CD8-positive, alpha-beta memory T cell (primary cell): ENCODE results near the gene ZNF784. TPM values are rescaled to one million over a fixed set of nuclear protein-coding genes. Genes with fewer than 3 reads are reported as not detected.

Source experiments
- CTCF ChIA-PET: fragments of 350-600 bp; sonication (Branson Sonifier 250); formaldehyde crosslinking; loops from one replicate; lab custom pipeline; 2021; ENCODE audit warnings: antibody characterized with exemption; lab: Charles Lee
- POLR2A ChIA-PET: fragments of 350-600 bp; sonication (Branson Sonifier 250); formaldehyde crosslinking; loops from one replicate; lab custom pipeline; 2021; ENCODE audit warnings: antibody characterized with exemption; lab: Charles Lee
- DNase-seq, 5 donors: peaks; one replicate each; pipeline versions ENCODE4 v3.0.0 to v3.0.0-alpha.2; 2020 to 2022; ENCODE audit warnings: mixed read lengths in 1 of 5
- H3K27ac ChIP-seq: one replicate; pipeline ENCODE4 v1.7.0; 2013; ENCODE audit warnings: low read depth, mild to moderate bottlenecking, low read length, moderate library complexity
- H3K27me3 ChIP-seq: 2 replicates; pipeline ENCODE4 v1.7.0; 2013; ENCODE audit warnings: low read length, mild to moderate bottlenecking; ENCODE audit not compliant: insufficient read depth, poor library complexity, severe bottlenecking
- H3K36me3 ChIP-seq: 2 replicates; pipeline ENCODE4 v1.7.0; 2013; ENCODE audit warnings: mild to moderate bottlenecking, low read length, moderate library complexity; ENCODE audit not compliant: insufficient read depth
- H3K4me1 ChIP-seq: 2 replicates; pipeline ENCODE4 v1.7.0; 2013; ENCODE audit warnings: mild to moderate bottlenecking, low read length, moderate library complexity; ENCODE audit not compliant: insufficient read depth
- H3K4me3 ChIP-seq: 2 replicates; pipeline ENCODE4 v1.7.0; 2013; ENCODE audit warnings: mild to moderate bottlenecking, low read length
- H3K9me3 ChIP-seq: 2 replicates; pipeline ENCODE4 v1.7.0; 2013; ENCODE audit warnings: mild to moderate bottlenecking, low read length
- H3K27ac Mint-ChIP-seq, 8 donors: one replicate each; pipeline ENCODE4 v1.8.0; 2020 to 2021; ENCODE audit warnings: mixed read lengths in 8 of 8, mild to moderate bottlenecking in 6 of 8, inconsistent platforms in 3 of 8, moderate library complexity in 3 of 8
- H3K27me3 Mint-ChIP-seq, 2 donors: one replicate each; pipeline ENCODE4 v1.8.0; 2020 to 2021; ENCODE audit warnings: mixed read lengths in 2 of 2, mild to moderate bottlenecking in 1 of 2, moderate library complexity in 1 of 2
- H3K36me3 Mint-ChIP-seq, 3 donors: one replicate each; pipeline ENCODE4 v1.8.0; 2020 to 2021; ENCODE audit warnings: mixed read lengths in 3 of 3, inconsistent platforms in 1 of 3, mild to moderate bottlenecking in 1 of 3
- H3K4me1 Mint-ChIP-seq, 3 donors: one replicate each; pipeline ENCODE4 v1.8.0; 2020 to 2021; ENCODE audit warnings: mixed read lengths in 3 of 3, inconsistent platforms in 1 of 3, mild to moderate bottlenecking in 1 of 3
- H3K4me3 Mint-ChIP-seq, 7 donors: one replicate each; pipeline ENCODE4 v1.8.0; 2020 to 2021; ENCODE audit warnings: mixed read lengths in 7 of 7, mild to moderate bottlenecking in 6 of 7, moderate library complexity in 4 of 7, inconsistent platforms in 2 of 7
- H3K9me3 Mint-ChIP-seq, 5 donors: one replicate each; pipeline ENCODE4 v1.8.0; 2020 to 2022; ENCODE audit warnings: mixed read lengths in 5 of 5, mild to moderate bottlenecking in 3 of 5, moderate library complexity in 2 of 5, inconsistent platforms in 1 of 5
- polyA plus RNA-seq: library from polyadenylated mRNA; unstranded; fragments of 300-500 nt; fragmentation: Illumina TruSeq; gene quantifications from one replicate; pipeline ENCODE4 v1.2.3, GENCODE V29; 2021
- total RNA-seq, 2 experiments: library from RNA; stranded (reverse); gene quantifications; one replicate each; pipeline ENCODE4 v1.2.3, GENCODE V29; 2021

The ZNF784 gene
- total and polyA plus RNA-seq, 3 experiments from 2014 or later: 1.0 to 2.9 (median 2.6) TPM

- Mint-ChIP-seq H3K4me1 (peaks cover 30 to 53% (median 51%) of the 10 kb centered on the region in 3 donors), H3K36me3 (peaks cover 4 to 62% (median 8%) of the 10 kb centered on the region in 3 donors)
Measured at GRCh38 chr19:55611983-55612645, 12.3 kb downstream of the ZNF784 start.

GRCh38 chr19:55611300-55611982 is 12.9 kb downstream of the ZNF784 start:
- ChIA-PET CTCF (interaction anchor here (0.9 kb wide), 1 partner anchor 108 kb away, joined by 3 read pairs; no protein-coding TSS in a partner anchor), POLR2A (no interaction called here)
- Histone ChIP-seq H3K27me3 (no peaks in the 10 kb centered on the region), H3K27ac (no peak overlapping the region), H3K36me3 (peaks cover 6% of the 10 kb centered on the region), H3K9me3 (no peaks in the 10 kb centered on the region), H3K4me1 (peaks cover 13% of the 10 kb centered on the region), H3K4me3 (no peak overlapping the region)
- peaks cover 36 to 60% (median 57%) of the 10 kb centered on the region in 3 donors for H3K4me1 Mint-ChIP-seq
- no peaks in the 10 kb centered on the region for H3K27me3 Mint-ChIP-seq
- H3K4me3 Mint-ChIP-seq: peak overlapping the region in 1 of 7 donors; percentile 18
- peaks cover 4 to 61% (median 8%) of the 10 kb centered on the region in 3 donors for H3K36me3 Mint-ChIP-seq
- DNase-seq: no peak
- H3K9me3 Mint-ChIP-seq: no peaks in the 10 kb centered on the region
- H3K27ac Mint-ChIP-seq: peak overlapping the region in 3 of 8 donors; percentile 19 to 75 (median 46)

More at GRCh38 chr19:55611983-55612645, 12.3 kb downstream of the ZNF784 start:
- ChIA-PET CTCF (no interaction called here), POLR2A (no interaction called here)
- H3K36me3 ChIP-seq: peaks cover 6% of the 10 kb centered on the region
- no peak overlapping the region for H3K27ac ChIP-seq
- peaks cover 6% of the 10 kb centered on the region for H3K4me1 ChIP-seq
- no peaks in the 10 kb centered on the region for H3K27me3 Mint-ChIP-seq
- peak overlapping the region in 6 of 8 donors; percentile 9 to 72 (median 42) for H3K27ac Mint-ChIP-seq
- H3K4me3 ChIP-seq: no peak overlapping the region
- H3K27me3 ChIP-seq: no peaks in the 10 kb centered on the region
- no peaks in the 10 kb centered on the region for H3K9me3 ChIP-seq
- H3K9me3 Mint-ChIP-seq: no peaks in the 10 kb centered on the region
- DNase-seq: no peak
- H3K4me3 Mint-ChIP-seq: no peak overlapping the region

GRCh38 chr19:55609326-55609725 is 15.0 kb downstream of the ZNF784 start:
- Mint-ChIP-seq H3K27me3 (no peaks in the 10 kb centered on the region), H3K27ac (peak overlapping the region in 2 of 8 donors; percentile 54 to 72), H3K4me1 (peaks cover 50 to 73% (median 72%) of the 10 kb centered on the region in 3 donors), H3K9me3 (no peaks in the 10 kb centered on the region), H3K4me3 (no peak overlapping the region), H3K36me3 (peaks cover 4 to 63% (median 8%) of the 10 kb centered on the region in 3 donors)
- no peak overlapping the region for H3K27ac ChIP-seq
- DNase-seq: no peak
- peaks cover 26% of the 10 kb centered on the region for H3K4me1 ChIP-seq
- H3K36me3 ChIP-seq: peaks cover 6% of the 10 kb centered on the region
- no peaks in the 10 kb centered on the region for H3K9me3 ChIP-seq
- CTCF ChIA-PET: interaction anchor here (1.4 kb wide), 1 partner anchor 14 kb away, joined by 4 read pairs; the partner anchor contains the start of gene ZNF784
- H3K27me3 ChIP-seq: no peaks in the 10 kb centered on the region
- POLR2A ChIA-PET: no interaction called here
- H3K4me3 ChIP-seq: no peak overlapping the region

- CTCF ChIA-PET: interaction anchor here (1.0 to 3.3 kb wide), 18 partner anchors 8 to 140 kb away, joined by 3 to 67 read pairs (median 8); partner anchors contain the start of genes U2AF2 and ZNF784
- no peaks in the 10 kb centered on the region for H3K27me3 ChIP-seq
Measured at GRCh38 chr19:55606817-55607216, 17.5 kb downstream of the ZNF784 start.

GRCh38 chr19:55606471-55606787 is 17.9 kb downstream of the ZNF784 start:
- Mint-ChIP-seq H3K27ac (peak overlapping the region; percentile 92 to 99 (median 96)), H3K4me3 (peak overlapping the region; percentile 89 to 97 (median 90)), H3K27me3 (no peaks in the 10 kb centered on the region), H3K4me1 (peaks cover 49 to 71% (median 70%) of the 10 kb centered on the region in 3 donors), H3K36me3 (peaks cover 4 to 53% (median 8%) of the 10 kb centered on the region in 3 donors), H3K9me3 (no peaks in the 10 kb centered on the region)
- Histone ChIP-seq H3K27me3 (no peaks in the 10 kb centered on the region), H3K4me3 (peak overlapping the region; percentile 83), H3K9me3 (no peaks in the 10 kb centered on the region), H3K36me3 (peaks cover 6% of the 10 kb centered on the region), H3K4me1 (peaks cover 27% of the 10 kb centered on the region), H3K27ac (peak overlapping the region; percentile 80)
- DNase-seq: no peak
- POLR2A ChIA-PET: interaction anchor here (0.8 to 2.0 kb wide), 4 partner anchors 18 to 48 kb away, joined by 3 to 9 read pairs (median 4); partner anchors contain the start of gene ZNF784
- CTCF ChIA-PET: interaction anchor here (1.0 to 3.3 kb wide), 17 partner anchors 9 to 139 kb away, joined by 3 to 67 read pairs (median 9); partner anchors contain the start of genes U2AF2 and ZNF784

More at GRCh38 chr19:55606817-55607216, 17.5 kb downstream of the ZNF784 start:
- Mint-ChIP-seq H3K4me1 (peaks cover 50 to 70% (median 69%) of the 10 kb centered on the region in 3 donors), H3K27me3 (no peaks in the 10 kb centered on the region), H3K9me3 (no peaks in the 10 kb centered on the region), H3K4me3 (peak overlapping the region; percentile 13 to 93 (median 89)), H3K27ac (peak overlapping the region; percentile 43 to 98 (median 94)), H3K36me3 (peaks cover 4 to 55% (median 8%) of the 10 kb centered on the region in 3 donors)
- Histone ChIP-seq H3K4me1 (peaks cover 26% of the 10 kb centered on the region), H3K36me3 (peaks cover 6% of the 10 kb centered on the region), H3K9me3 (no peaks in the 10 kb centered on the region), H3K27ac (peak overlapping the region; percentile 80), H3K4me3 (no peak overlapping the region)
- no peak for DNase-seq
- POLR2A ChIA-PET: interaction anchor here (0.8 to 2.0 kb wide), 5 partner anchors 17 to 48 kb away, joined by 3 to 9 read pairs (median 3); partner anchors contain the start of gene ZNF784

GRCh38 chr19:55605637-55606470 is 18.5 kb downstream of the ZNF784 start, which contains the start of gene ZNF865:
Gene ZNF865, plus strand, starts transcription at chr19:55605647. Its CDS starts 7,972 bp downstream, at chr19:55613619.
- POLR2A ChIA-PET: interaction anchor here (0.8 to 2.0 kb wide), 4 partner anchors 19 to 49 kb away, joined by 3 to 9 read pairs (median 4); partner anchors contain the start of gene ZNF784
- no peaks in the 10 kb centered on the region for H3K9me3 ChIP-seq
- no peaks in the 10 kb centered on the region for H3K9me3 Mint-ChIP-seq
- H3K36me3 ChIP-seq: peaks cover 6% of the 10 kb centered on the region
- CTCF ChIA-PET: interaction anchor here (0.5 to 3.3 kb wide), 21 partner anchors 8 to 424 kb away, joined by 3 to 67 read pairs (median 7); partner anchors contain the start of genes U2AF2 and ZNF784
- no peaks in the 10 kb centered on the region for H3K27me3 ChIP-seq
- H3K4me3 ChIP-seq: peak within 1 kb of the TSS; percentile 83
- peak within 1 kb of the TSS; percentile 92 to 99 (median 96) for H3K27ac Mint-ChIP-seq
- peak within 1 kb of the TSS; percentile 89 to 97 (median 90) for H3K4me3 Mint-ChIP-seq
- H3K27ac ChIP-seq: peak within 1 kb of the TSS; percentile 80
- H3K27me3 Mint-ChIP-seq: no peaks in the 10 kb centered on the region
- peak; percentile 62 to 79 (median 67) for DNase-seq
- peaks cover 48 to 72% (median 70%) of the 10 kb centered on the region in 3 donors for H3K4me1 Mint-ChIP-seq
- H3K36me3 Mint-ChIP-seq: peaks cover 4 to 49% (median 8%) of the 10 kb centered on the region in 3 donors
- peaks cover 32% of the 10 kb centered on the region for H3K4me1 ChIP-seq

GRCh38 chr19:55605207-55605636 is 19.1 kb downstream of the ZNF784 start:
- Mint-ChIP-seq H3K27ac (peak overlapping the region; percentile 85 to 97 (median 91)), H3K4me1 (peaks cover 43 to 70% (median 65%) of the 10 kb centered on the region in 3 donors), H3K9me3 (no peaks in the 10 kb centered on the region), H3K27me3 (no peaks in the 10 kb centered on the region), H3K4me3 (peak overlapping the region; percentile 85 to 93 (median 88)), H3K36me3 (peaks cover 4 to 44% (median 8%) of the 10 kb centered on the region in 3 donors)
- CTCF ChIA-PET: interaction anchor here (0.5 to 3.3 kb wide), 18 partner anchors 12 to 423 kb away, joined by 3 to 67 read pairs (median 8); partner anchors contain the start of genes U2AF2 and ZNF784
- peaks cover 35% of the 10 kb centered on the region for H3K4me1 ChIP-seq
- peak; percentile 97 to 98 (median 98) for DNase-seq
- peak overlapping the region; percentile 80 for H3K27ac ChIP-seq
- H3K9me3 ChIP-seq: no peaks in the 10 kb centered on the region
- POLR2A ChIA-PET: interaction anchor here (1.5 to 2.0 kb wide), 3 partner anchors 19 to 49 kb away, joined by 4 to 9 read pairs (median 4); partner anchors contain the start of gene ZNF784
- H3K4me3 ChIP-seq: peak overlapping the region; percentile 71
- H3K36me3 ChIP-seq: peaks cover 6% of the 10 kb centered on the region
- H3K27me3 ChIP-seq: no peaks in the 10 kb centered on the region
